ENCODE measurements around the gene CHN2. TPM values are rescaled to one million over a fixed set of nuclear protein-coding genes. Genes with fewer than 3 reads are reported as not detected.

CHN2 gene
- total RNA-seq, 6 experiments from 2014 or later = not detected

DNA sequence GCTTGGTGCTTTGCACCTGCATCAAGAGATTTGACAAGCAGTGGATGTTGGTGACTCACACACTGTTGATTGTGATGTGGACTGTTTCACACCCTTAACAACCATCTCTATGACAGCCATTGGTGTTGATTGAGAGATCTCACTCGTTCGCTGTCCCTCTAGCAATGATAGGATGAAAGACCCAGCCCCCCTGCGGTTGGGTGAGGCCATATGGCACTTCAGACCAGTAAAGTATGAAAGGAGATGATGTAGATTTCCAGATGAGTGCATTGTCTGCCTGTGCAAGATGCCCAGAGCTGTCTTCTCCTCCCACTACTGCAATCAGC is 230.4 kb downstream of the CHN2 start:
- Mint-ChIP-seq H3K4me1 (ENCODE audit: low read depth) (no peaks in the 10 kb centered on the region), H3K4me3 (no peak overlapping the region), H3K9me3 (no peaks in the 10 kb centered on the region), H3K36me3 (ENCODE audit: low read depth) (no peaks in the 10 kb centered on the region), H3K27ac (no peak overlapping the region), H3K27me3 (ENCODE audit: insufficient read depth) (peaks cover 10% of the 10 kb centered on the region; the same call in 1 of the 2 replicates)
- TF ChIP-seq, protein P1, sequence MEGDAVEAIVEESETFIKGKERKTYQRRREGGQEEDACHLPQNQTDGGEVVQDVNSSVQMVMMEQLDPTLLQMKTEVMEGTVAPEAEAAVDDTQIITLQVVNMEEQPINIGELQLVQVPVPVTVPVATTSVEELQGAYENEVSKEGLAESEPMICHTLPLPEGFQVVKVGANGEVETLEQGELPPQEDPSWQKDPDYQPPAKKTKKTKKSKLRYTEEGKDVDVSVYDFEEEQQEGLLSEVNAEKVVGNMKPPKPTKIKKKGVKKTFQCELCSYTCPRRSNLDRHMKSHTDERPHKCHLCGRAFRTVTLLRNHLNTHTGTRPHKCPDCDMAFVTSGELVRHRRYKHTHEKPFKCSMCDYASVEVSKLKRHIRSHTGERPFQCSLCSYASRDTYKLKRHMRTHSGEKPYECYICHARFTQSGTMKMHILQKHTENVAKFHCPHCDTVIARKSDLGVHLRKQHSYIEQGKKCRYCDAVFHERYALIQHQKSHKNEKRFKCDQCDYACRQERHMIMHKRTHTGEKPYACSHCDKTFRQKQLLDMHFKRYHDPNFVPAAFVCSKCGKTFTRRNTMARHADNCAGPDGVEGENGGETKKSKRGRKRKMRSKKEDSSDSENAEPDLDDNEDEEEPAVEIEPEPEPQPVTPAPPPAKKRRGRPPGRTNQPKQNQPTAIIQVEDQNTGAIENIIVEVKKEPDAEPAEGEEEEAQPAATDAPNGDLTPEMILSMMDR (IDR thresholded peaks at IDR 0.05) = no peak
- DNase-seq = no peak

DNA sequence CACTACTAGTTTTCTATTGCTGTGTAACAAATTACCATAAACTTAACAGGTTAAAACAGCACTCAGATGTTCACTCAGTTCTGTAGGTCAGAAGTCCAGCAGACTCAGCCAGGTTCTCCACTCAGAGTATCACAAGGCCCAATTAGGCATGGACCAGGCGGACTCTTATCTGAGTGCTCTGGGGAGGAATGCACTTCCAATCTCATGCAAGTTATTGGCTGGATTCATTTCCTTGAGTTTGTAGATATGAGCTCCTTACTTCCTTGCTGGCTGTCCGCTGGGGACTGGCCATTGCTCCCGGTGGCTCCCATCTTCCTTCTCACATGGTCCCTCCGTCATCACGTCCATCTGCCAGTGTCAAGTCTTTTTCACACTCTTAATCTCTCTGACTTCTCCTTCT is 232.0 kb downstream of the CHN2 start:
- Mint-ChIP-seq H3K36me3 (ENCODE audit: low read depth) (no peaks in the 10 kb centered on the region), H3K27me3 (ENCODE audit: insufficient read depth) (peaks cover 11% of the 10 kb centered on the region), H3K4me3 (no peak overlapping the region), H3K27ac (no peak overlapping the region), H3K4me1 (ENCODE audit: low read depth) (no peaks in the 10 kb centered on the region), H3K9me3 (no peaks in the 10 kb centered on the region)
- TF ChIP-seq, protein P1 (IDR thresholded peaks at IDR 0.05) = no peak
- no peak for DNase-seq

DNA sequence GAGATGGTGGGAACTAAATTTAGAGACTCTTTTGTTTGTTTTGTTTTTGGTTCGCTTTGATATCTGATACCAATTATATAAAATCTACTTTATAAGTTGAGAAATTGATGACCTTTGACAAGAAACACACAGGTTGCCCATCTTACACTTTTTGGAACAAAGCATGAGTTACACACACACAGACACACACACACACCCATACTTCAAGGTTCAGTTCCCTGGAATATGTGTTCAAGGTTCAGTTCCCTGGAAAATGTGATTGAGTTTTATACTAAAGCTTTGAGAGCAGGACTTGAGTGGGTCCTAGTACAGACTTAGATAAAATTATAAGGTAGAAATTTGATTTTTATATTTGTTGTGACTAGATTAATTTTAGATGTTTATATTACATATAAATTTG is 234.8 kb downstream of the CHN2 start:
- TF ChIP-seq, protein P1 (IDR thresholded peaks at IDR 0.05) = no peak
- no peak overlapping the region for H3K27ac Mint-ChIP-seq
- no peaks in the 10 kb centered on the region for H3K4me1 Mint-ChIP-seq (ENCODE audit: low read depth)
- no peak for DNase-seq
- no peaks in the 10 kb centered on the region for H3K36me3 Mint-ChIP-seq (ENCODE audit: low read depth)
- H3K27me3 Mint-ChIP-seq (ENCODE audit: insufficient read depth) = peaks cover 9% of the 10 kb centered on the region
- H3K9me3 Mint-ChIP-seq = no peaks in the 10 kb centered on the region
- no peak overlapping the region for H3K4me3 Mint-ChIP-seq

DNA sequence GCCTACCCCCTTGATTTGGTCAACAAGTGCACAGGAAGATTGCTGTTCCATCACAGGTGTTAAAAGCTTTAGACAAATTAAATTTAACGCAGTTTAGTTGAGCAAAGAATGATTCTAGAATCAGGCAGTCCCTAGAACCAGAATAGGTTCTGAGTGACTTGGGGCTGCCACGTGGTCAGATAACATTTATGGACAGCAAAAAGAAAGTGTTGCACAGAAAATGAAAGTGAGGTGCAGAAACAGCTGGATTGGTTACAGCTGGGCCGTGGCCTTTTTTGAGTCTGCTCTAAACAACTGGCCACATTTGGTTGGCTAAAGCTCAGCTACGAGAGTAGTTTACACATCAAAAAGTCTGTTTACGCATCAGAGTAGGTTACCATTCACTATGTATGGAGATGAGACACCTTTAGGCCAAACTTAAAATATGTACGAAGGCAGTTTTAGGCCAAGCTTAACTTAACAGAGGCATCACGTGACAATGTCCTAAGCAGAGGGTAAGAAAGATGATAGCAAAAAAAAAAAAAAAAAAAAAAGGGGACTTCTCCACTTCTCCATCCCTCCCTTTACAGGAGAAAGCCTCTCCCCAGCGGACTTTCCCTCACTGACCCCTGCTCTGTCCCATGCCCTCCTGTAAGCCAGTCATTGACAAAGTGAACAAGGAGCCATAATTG is 235.8 kb downstream of the CHN2 start:
- Mint-ChIP-seq H3K36me3 (ENCODE audit: low read depth) (no peaks in the 10 kb centered on the region), H3K4me1 (ENCODE audit: low read depth) (no peaks in the 10 kb centered on the region), H3K27me3 (ENCODE audit: insufficient read depth) (peaks cover 6% of the 10 kb centered on the region; the same call in 1 of the 2 replicates), H3K27ac (no peak overlapping the region), H3K9me3 (no peaks in the 10 kb centered on the region), H3K4me3 (no peak overlapping the region)
- TF ChIP-seq, protein P1 (IDR thresholded peaks at IDR 0.05) = no peak
- DNase-seq = no peak

DNA sequence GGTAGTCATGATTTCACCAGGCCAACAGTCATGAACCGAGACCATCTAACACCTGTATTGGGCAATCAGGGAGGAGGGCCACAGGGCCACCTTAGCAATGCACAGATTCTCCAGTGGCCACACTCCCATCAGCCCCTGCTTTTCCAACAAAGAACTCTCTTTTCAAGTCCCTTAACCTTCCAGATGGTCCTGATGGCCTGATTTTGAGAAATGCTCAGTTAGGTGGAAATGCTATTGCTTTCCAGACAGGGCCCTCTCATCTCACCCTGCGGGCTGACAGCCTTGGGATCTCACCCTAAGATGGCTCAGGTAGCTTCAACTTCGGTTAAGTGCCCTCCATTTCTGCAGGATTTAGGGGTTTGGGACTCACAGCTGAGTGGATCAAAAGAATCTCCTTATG is 237.1 kb downstream of the CHN2 start:
- TF ChIP-seq, protein P1 (IDR thresholded peaks at IDR 0.05) = no peak
- Mint-ChIP-seq H3K27me3 (ENCODE audit: insufficient read depth) (peaks cover 6% of the 10 kb centered on the region; the same call in 1 of the 2 replicates), H3K9me3 (no peaks in the 10 kb centered on the region), H3K36me3 (ENCODE audit: low read depth) (no peaks in the 10 kb centered on the region), H3K27ac (no peak overlapping the region), H3K4me3 (no peak overlapping the region), H3K4me1 (ENCODE audit: low read depth) (no peaks in the 10 kb centered on the region)
- DNase-seq = no peak

Measured in HFFc6 (cell line).